ENCODE measurements around the gene LYAR. TPM values are rescaled to one million over a fixed set of nuclear protein-coding genes. Genes with fewer than 3 reads are reported as not detected.

Gene LYAR
- total and polyA plus RNA-seq, 2 of the 4 experiments (the other 2 are of a cell fraction), result 5.4 to 8.2 TPM

- no peak overlapping the region for H4K91ac ChIP-seq (ENCODE audit: insufficient read depth, low read depth, low read length)
- H3K9me1 ChIP-seq (ENCODE audit: insufficient read depth, low read length), result 0 out of 2 replicates have a peak, but pooled peaks cover 3% of the 10 kb centered on the region
- no peak overlapping the region for H3K4me3 ChIP-seq (ENCODE audit: insufficient read depth, low read depth, low read length)
- H2AFZ ChIP-seq (replicated peaks; ENCODE audit: low read length, poor library complexity), result no peak overlapping the region
- H2AK5ac ChIP-seq (ENCODE audit: low read depth, low read length), result no peak overlapping the region
- no peak overlapping the region for H2BK15ac ChIP-seq (ENCODE audit: low read depth, low read length)
- H2BK120ac ChIP-seq (ENCODE audit: low read depth, low read length), result no peak overlapping the region
- no peak overlapping the region for H3K56ac ChIP-seq (ENCODE audit: extremely low read depth, insufficient read depth, low read length)
- intact Hi-C loops (cut with micrococcal nuclease), result loop anchor here (1.0 to 5.0 kb wide), 2 partner anchors 41 to 73 kb away; partner anchors contain the start of genes LYAR and ZBTB49
- H3K27ac ChIP-seq (ENCODE audit: insufficient read depth, low read length), result no peak overlapping the region
- H3K9ac ChIP-seq (ENCODE audit: low read depth, low read length), result no peak overlapping the region
- no peak overlapping the region for H2BK5ac ChIP-seq (ENCODE audit: low read depth, low read length, poor library complexity, severe bottlenecking)
- no peaks in the 10 kb centered on the region for H3K36me3 ChIP-seq (ENCODE audit: control insufficient read depth, insufficient read depth, low read length)
- H3K27me3 ChIP-seq (ENCODE audit: control insufficient read depth, insufficient read depth, low read length), result peaks cover 8% of the 10 kb centered on the region
- H3K9me3 ChIP-seq (ENCODE audit: control insufficient read depth, insufficient read depth, low read length), result no peaks in the 10 kb centered on the region
- dilution Hi-C loops (cut with HindIII; ENCODE audit: low sequenced_read_pairs, unreplicated experiment), result no loop called here
- peak; percentile 80 for ATAC-seq (ENCODE audit: low read depth)
- no peak overlapping the region for H3K14ac ChIP-seq (replicated peaks; ENCODE audit: low read depth, low read length)
- no peak overlapping the region for H2BK20ac ChIP-seq (ENCODE audit: low read depth, low read length)
- 10% methylated on average over 4 of the region's 11 CpGs; no CpG with 5 or more reads in 1 of the 2 experiments for WGBS, 2 experiments (ENCODE audit: extremely low coverage in 2 of 2, insufficient read length in 1 of 2)
- no peak overlapping the region for H4K5ac ChIP-seq (ENCODE audit: low read depth, low read length)
- no TSS peak for BruUV-seq (replicated peaks)
- no peaks in the 10 kb centered on the region for H3K79me1 ChIP-seq (ENCODE audit: low read depth in 1 of 2, low read length in 2 of 2)
- peak overlapping the region; percentile 49 for H3K4me2 ChIP-seq (ENCODE audit: low read depth, low read length)
- H3K23ac ChIP-seq (ENCODE audit: low read depth, low read length), result no peak overlapping the region
- peak; percentile 84 for DNase-seq
- H2AK9ac ChIP-seq (replicated peaks; ENCODE audit: low read depth, low read length, poor library complexity), result no peak overlapping the region
- H3K4me1 ChIP-seq (ENCODE audit: control insufficient read depth, insufficient read depth, low read length), result no peaks in the 10 kb centered on the region
- H4K20me1 ChIP-seq (ENCODE audit: insufficient read depth, low read length), result peaks cover 2% of the 10 kb centered on the region; the same call in 1 of the 2 replicates
- ChIA-PET CTCF (interaction anchor here (0.6 to 3.5 kb wide), 3 partner anchors 30 to 97 kb away, joined by 5 to 19 read pairs (median 5); no protein-coding TSS in a partner anchor), POLR2A (ENCODE audit: unreplicated experiment) (no interaction called here)
- H4K8ac ChIP-seq (ENCODE audit: low read depth in 2 of 2, low read length in 2 of 2), result no peak overlapping the region
- H3K18ac ChIP-seq (ENCODE audit: low read depth, low read length), result no peak overlapping the region
- TF ChIP-seq NFE2L2 (IDR thresholded peaks at IDR 0.05; ENCODE audit: low read depth, low read length), result no peak
- no peak overlapping the region for H3K4ac ChIP-seq (ENCODE audit: low read depth, low read length)
- in situ Hi-C loops (cut with MboI; ENCODE audit: low sequenced_read_pairs), result no loop called here
Measured at GRCh38 chr4:4333265-4333706, 43.3 kb upstream of the LYAR start.
